Measurements from ENCODE around the gene SUOX.
"Not testable (repeated sequence)": the region's sequence is repeated elsewhere in the genome, so short reads cannot be mapped to it uniquely, and the experiment has no call there.

The SUOX gene

DNA sequence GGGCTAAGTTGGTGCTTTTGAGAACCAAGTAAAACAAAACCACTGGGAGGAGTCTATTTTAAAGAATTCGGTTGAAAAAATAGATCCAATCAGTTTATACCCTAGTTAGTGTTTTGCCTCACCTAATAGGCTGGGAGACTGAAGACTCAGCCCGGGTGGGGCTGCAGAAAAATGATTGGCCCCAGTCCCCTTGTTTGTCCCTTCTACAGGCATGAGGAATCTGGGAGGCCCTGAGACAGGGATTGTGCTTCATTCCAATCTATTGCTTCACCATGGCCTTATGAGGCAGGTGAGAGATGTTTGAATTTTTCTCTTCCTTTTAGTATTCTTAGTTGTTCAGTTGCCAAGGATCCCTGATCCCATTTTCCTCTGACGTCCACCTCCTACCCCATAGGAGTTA, 25.0 kb upstream of the SUOX start:
- DNase-seq (ENCODE audit: insufficient read length): no peak
- FAIRE-seq: no peak
- no peak for TF ChIP-seq POLR2AphosphoS5 (IDR thresholded peaks at IDR 0.05; ENCODE audit: low read depth, low read length)
- TF ChIP-seq TAF1 (IDR thresholded peaks at IDR 0.05; ENCODE audit: borderline replicate concordance, low read depth, low read length): no peak
- TF ChIP-seq POLR2A (IDR thresholded peaks at IDR 0.05; ENCODE audit: low read depth, low read length): no peak

DNA sequence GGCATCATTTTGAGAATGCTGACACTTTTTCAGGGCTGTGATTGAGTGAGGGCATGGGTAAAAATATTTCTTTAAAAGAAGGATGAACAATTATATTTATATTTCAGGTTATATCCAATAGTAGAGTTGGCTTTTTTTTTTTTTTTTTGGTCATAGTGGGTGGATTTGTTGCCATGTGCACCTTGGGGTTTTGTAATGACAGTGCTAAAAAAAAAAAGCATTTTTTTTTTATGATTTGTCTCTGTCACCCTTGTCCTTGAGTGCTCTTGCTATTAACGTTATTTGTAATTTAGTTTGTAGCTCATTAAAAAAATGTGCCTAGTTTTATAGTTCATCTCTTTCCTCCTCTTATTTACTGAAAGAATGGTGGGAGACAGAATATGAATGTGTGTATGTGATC, 24.6 kb upstream of the SUOX start:
- FAIRE-seq (no peak), DNase-seq (ENCODE audit: insufficient read length) (no peak)
- no peak for TF ChIP-seq TAF1 (IDR thresholded peaks at IDR 0.05; ENCODE audit: borderline replicate concordance, low read depth, low read length)
- TF ChIP-seq POLR2AphosphoS5 (IDR thresholded peaks at IDR 0.05; ENCODE audit: low read depth, low read length): no peak

DNA sequence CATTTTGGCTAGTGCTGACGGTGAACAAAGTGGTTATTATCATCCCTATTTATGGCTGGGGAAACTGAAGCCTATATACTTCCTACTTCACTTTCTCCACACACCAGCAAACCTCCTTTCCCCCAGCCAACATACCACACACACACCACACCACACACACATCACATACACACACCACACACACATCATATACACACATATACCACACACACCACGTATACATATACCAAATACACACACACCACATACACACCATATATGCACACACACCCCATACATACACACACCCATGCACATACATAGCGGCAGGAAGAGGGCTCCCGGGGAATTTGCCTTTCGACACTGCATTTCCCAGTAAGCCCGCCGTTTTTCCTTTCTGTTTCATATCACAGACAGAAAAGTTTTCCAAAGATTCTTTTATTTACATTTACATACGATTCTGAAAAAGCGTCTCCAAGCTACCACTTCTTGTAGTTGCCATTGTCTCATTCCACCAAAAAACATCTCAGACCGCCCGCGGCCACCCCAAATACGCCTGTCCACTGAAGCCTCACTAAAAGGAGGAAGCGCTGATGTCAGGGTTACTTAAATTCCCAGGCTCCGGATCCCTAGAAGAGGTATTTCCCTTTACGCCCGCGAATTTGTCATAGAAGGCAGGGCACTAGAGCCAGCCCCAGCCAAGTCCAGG, 24.0 kb upstream of the SUOX start:
- FAIRE-seq (peak; percentile 30), DNase-seq (ENCODE audit: insufficient read length) (no peak)

DNA sequence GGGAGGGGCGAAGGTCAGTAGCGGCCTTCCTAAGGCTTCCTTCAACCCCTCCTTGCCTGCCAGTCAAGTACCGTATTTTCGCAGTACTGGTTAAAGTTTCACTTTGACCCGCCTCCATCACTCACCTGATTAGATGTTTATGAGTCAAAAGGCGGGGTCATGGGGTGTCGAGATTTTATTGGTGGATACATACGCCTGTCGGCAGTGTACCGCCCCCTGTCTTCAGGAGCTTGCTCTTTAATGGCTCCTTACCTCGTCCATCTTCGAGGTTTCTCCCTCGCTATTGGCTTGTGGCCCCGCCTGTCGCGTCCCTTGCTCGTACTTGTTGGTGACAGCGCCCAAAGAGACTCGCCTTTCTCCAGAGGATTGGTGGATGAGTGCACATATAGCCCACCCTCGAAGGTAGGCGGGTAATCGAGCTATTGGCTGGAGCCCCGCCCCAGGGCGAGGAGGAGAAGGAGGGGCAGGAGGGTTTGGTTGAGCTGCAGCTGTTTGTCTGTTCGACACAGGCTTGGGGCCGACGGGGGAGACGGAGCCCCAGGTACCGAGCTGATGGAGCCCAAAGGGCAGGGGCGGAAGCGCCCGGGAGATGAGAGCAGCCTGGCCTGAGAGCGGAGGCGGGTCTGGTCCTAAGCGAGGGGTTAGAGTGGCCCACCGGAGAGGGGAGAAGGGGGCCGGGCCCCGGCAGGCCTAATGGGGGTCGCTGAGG, 23.3 kb upstream of the SUOX start, which contains the start of gene RAB5B:
RAB5B (plus strand) TSS at position 480 of the 709 bp plus-strand sequence. CDS start 12,883 bp downstream, outside the sequence.
- DNase-seq (ENCODE audit: insufficient read length) (peak; percentile 91), FAIRE-seq (peak; percentile 99)
- TF ChIP-seq TAF1 (IDR thresholded peaks at IDR 0.05; ENCODE audit: borderline replicate concordance, low read depth, low read length): peak; percentile 76; the same call in 1 of the 2 replicates
- TF ChIP-seq POLR2A (IDR thresholded peaks at IDR 0.05; ENCODE audit: low read depth, low read length): peak; percentile 88
- peak; percentile 79 for TF ChIP-seq POLR2AphosphoS5 (IDR thresholded peaks at IDR 0.05; ENCODE audit: low read depth, low read length)

More for the DNA sequence above, 24.0 kb upstream of the SUOX start:
- TF ChIP-seq POLR2AphosphoS5 (IDR thresholded peaks at IDR 0.05; ENCODE audit: low read depth, low read length) (no peak; the same call in 1 of the 2 replicates), POLR2A (IDR thresholded peaks at IDR 0.05; ENCODE audit: low read depth, low read length) (no peak; the same call in 1 of the 2 replicates), TAF1 (IDR thresholded peaks at IDR 0.05; ENCODE audit: borderline replicate concordance, low read depth, low read length) (no peak)

DNA sequence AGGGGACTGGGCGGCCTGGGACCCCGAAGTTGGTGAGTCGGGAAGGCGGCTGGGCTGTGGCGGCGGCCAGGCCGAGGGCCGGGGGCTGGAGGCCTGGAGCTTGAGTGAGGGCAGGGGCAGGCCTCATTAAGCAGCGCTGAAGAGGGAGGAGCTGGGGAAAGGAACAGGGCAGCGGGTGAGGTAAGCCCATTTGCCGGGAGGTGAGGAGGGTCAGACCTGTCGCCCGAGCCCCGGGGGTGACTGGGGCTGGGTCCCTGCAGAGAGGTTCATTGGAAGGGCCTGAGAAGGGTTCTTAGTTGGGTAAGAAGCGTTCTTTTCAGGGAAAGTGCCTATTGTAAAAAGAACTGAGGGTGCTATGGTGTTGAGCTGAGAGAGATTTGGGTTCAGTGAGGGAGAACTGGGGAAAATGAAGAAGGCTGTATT, 22.8 kb upstream of the SUOX start:
- DNase-seq (ENCODE audit: insufficient read length): peak; percentile 53
- peak; percentile 30 for FAIRE-seq
- TF ChIP-seq TAF1 (IDR thresholded peaks at IDR 0.05; ENCODE audit: borderline replicate concordance, low read depth, low read length) (no peak), POLR2AphosphoS5 (IDR thresholded peaks at IDR 0.05; ENCODE audit: low read depth, low read length) (no peak), POLR2A (IDR thresholded peaks at IDR 0.05; ENCODE audit: low read depth, low read length) (no peak; the same call in 1 of the 2 replicates)

DNA sequence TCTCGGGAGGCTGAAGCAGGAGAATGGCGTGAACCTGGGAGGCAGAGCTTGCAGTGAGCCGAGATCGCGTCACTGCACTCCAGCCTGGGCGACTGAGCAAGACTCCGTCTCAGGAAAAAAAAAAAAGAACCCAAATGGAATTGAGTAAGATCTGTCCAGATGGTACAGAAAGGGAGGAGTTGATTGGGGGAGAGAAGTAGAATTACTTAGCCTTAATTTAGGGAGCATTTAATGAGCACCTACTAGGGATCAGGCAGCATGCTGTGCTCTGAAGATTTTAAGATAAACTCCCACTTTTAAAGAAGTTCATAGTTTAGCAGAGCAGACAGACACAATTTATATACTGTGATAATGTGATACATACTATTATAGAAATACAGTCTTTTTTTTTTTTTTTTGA, 18.7 kb upstream of the SUOX start:
- FAIRE-seq (no peak), DNase-seq (ENCODE audit: insufficient read length) (no peak)
- no peak for TF ChIP-seq TAF1 (IDR thresholded peaks at IDR 0.05; ENCODE audit: borderline replicate concordance, low read depth, low read length)
- no peak for TF ChIP-seq POLR2A (IDR thresholded peaks at IDR 0.05; ENCODE audit: low read depth, low read length)
- TF ChIP-seq POLR2AphosphoS5 (IDR thresholded peaks at IDR 0.05; ENCODE audit: low read depth, low read length): no peak

DNA sequence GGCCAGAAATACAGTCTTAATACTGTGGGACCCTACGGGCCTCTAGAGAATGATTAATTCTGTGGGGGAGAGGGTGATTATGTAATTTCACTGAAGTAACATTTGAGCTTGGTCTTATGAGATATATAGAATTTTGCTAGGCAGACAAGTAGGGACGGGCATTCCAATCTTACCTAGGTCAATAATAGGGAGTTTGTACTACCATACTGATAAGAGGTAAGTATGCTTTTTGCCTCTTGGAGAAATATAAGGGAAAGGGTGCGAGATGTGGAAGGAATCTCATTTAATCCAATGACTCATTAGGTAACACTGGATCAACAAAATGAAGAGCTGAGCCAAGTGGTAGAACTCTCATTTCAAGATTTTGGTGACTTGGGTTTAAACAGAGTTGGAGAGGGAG, 18.0 kb upstream of the SUOX start:
- no peak for FAIRE-seq
- TF ChIP-seq POLR2AphosphoS5 (IDR thresholded peaks at IDR 0.05; ENCODE audit: low read depth, low read length) (no peak), POLR2A (IDR thresholded peaks at IDR 0.05; ENCODE audit: low read depth, low read length) (no peak), TAF1 (IDR thresholded peaks at IDR 0.05; ENCODE audit: borderline replicate concordance, low read depth, low read length) (no peak)
- no peak for DNase-seq (ENCODE audit: insufficient read length)

DNA sequence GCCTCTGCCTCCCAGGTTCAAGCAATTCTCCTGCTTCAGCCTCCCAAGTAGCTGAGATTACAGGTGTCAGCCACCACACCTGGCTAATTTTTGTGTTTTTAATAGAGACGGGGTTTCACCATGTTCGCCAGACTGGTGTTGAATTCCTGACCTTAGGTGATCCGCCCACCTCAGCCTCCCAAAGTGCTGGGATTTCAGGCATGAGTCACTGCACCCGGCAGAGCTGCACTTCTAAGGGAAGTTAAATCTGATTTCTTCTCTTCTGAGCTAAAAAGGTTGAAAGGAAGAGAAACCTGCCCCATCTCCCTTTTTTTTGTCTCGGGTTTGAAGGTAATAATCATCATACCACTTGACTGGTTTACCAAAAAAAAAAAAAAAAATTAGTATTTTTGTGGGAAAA, 15.2 kb upstream of the SUOX start:
- not testable (repeated sequence) for DNase-seq (ENCODE audit: insufficient read length); FAIRE-seq

DNA sequence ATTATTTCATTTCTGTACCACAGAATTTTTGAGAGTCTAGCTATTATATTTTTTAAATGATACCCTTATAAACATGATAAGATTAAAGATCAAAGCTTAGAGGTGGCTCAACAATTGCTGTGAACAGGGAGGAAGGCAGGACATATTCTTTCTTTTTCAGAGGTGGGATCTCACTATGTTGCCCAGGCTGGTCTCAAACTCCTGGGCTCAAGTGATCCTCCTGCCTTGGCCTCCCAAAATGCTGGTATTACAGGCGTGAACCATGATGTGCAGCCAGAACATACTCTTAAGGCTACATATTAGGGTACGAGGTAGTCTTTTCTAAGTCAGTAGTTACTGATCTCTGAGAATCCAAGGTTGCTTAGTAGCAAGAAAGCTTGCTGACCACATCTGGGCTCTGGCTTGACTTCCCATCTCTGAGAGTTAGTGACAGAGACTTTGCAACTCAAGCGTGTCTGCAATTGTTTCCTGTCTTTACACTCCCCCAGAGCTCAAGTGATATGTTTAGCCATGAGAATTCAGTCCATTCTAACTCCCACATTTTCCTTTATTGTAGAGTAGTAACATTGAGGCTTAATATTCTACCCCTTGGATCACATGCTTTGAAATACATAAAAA, 14.6 kb upstream of the SUOX start:
- DNase-seq (ENCODE audit: insufficient read length): peak; percentile 38
- no peak for TF ChIP-seq TAF1 (IDR thresholded peaks at IDR 0.05; ENCODE audit: borderline replicate concordance, low read depth, low read length)
- TF ChIP-seq POLR2AphosphoS5 (IDR thresholded peaks at IDR 0.05; ENCODE audit: low read depth, low read length): no peak
- no peak for TF ChIP-seq POLR2A (IDR thresholded peaks at IDR 0.05; ENCODE audit: low read depth, low read length)
- FAIRE-seq: peak; percentile 9

DNA sequence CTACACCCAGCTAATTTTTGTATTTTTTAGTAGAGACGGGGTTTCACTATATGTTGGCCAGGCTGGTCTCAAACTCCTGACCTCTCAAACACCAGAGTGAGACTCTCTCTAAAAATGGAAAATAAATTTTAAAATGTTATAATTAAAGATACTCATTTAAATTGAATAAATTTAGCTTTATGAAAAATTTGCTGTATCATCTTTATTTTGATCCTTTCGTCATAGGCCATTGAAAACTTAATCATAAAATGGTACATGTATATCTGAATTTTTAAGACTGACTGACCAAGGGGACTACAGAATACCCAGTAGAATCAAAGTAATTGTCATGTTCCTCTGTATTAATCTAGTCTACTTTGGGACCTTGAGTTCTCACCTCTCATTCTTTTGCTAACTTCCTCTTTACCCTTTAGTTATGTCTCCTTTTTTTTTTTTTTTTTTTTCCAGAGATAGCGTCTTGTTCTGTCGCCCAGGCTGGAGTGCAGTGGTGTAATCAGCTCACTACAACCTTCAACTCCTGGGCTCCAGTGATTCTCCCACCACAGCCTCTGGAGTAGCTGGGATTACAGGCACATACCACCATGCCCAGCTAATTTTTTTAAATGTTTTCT, 13.7 kb upstream of the SUOX start:
- TF ChIP-seq POLR2AphosphoS5 (IDR thresholded peaks at IDR 0.05; ENCODE audit: low read depth, low read length) (no peak), POLR2A (IDR thresholded peaks at IDR 0.05; ENCODE audit: low read depth, low read length) (no peak), TAF1 (IDR thresholded peaks at IDR 0.05; ENCODE audit: borderline replicate concordance, low read depth, low read length) (no peak)
- DNase-seq (ENCODE audit: insufficient read length) (no peak), FAIRE-seq (no peak)

DNA sequence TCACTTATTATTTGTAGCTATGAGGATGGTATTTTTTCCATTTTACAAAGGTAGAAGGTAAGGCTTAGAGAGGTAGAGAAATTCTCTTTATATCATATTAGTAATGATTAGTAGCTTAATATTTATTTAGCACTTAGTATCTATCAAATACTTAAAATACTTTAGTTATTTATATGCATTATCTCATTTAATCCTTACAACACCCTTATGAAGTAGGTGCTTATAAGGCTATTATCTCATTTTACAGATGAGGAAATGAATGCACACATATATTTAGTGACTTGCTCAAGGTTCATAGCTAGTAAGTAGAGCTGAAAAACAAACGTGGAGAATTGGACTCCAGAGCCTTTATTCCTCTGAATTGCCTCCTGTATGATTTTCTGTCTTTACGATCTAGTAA, 12.2 kb upstream of the SUOX start:
- DNase-seq (ENCODE audit: insufficient read length): no peak
- FAIRE-seq: no peak
- TF ChIP-seq POLR2AphosphoS5 (IDR thresholded peaks at IDR 0.05; ENCODE audit: low read depth, low read length): no peak

Data from GM12892 (cell line).